Glutamatergic neuron (in vitro differentiated cells): Measurements from ENCODE around the gene NNAT. TPM values are rescaled to one million over a fixed set of nuclear protein-coding genes. Genes with fewer than 3 reads are reported as not detected.

Experiments used
- DNase-seq: peaks from one replicate; pipeline ENCODE4 v3.0.0; 2022
- H3K27ac Mint-ChIP-seq: one replicate; pipeline ENCODE4 v1.8.0; 2020; ENCODE audit warnings: mild to moderate bottlenecking, mixed read lengths, inconsistent platforms; ENCODE audit not compliant: unreplicated experiment
- H3K27me3 Mint-ChIP-seq: one replicate; pipeline ENCODE4 v1.8.0; 2020; ENCODE audit warnings: mild to moderate bottlenecking, moderate library complexity, mixed read lengths, inconsistent platforms; ENCODE audit not compliant: unreplicated experiment
- H3K36me3 Mint-ChIP-seq: one replicate; pipeline ENCODE4 v1.8.0; 2020; ENCODE audit warnings: mild to moderate bottlenecking, mixed read lengths, inconsistent platforms; ENCODE audit not compliant: unreplicated experiment
- H3K4me1 Mint-ChIP-seq: one replicate; pipeline ENCODE4 v1.8.0; 2020; ENCODE audit warnings: mild to moderate bottlenecking, low read depth, mixed read lengths, inconsistent platforms; ENCODE audit not compliant: unreplicated experiment
- H3K4me3 Mint-ChIP-seq: one replicate; pipeline ENCODE4 v1.8.0; 2020; ENCODE audit warnings: mild to moderate bottlenecking, mixed read lengths, inconsistent platforms; ENCODE audit not compliant: unreplicated experiment
- H3K9me3 Mint-ChIP-seq: one replicate; pipeline ENCODE4 v1.8.0; 2020; ENCODE audit warnings: mild to moderate bottlenecking, moderate library complexity, mixed read lengths, inconsistent platforms; ENCODE audit not compliant: unreplicated experiment
- total RNA-seq: library from RNA; stranded (reverse); fragmentation: NEBNext Ultra II Directional; extraction: Animal tissue kit (Norgen Biotek cat#: 25700); gene quantifications from one replicate; pipeline ENCODE4 v1.2.1, GENCODE V29; 2021; ENCODE audit not compliant: unreplicated experiment
- TF ChIP-seq, protein P1 (sequence below): fragments of 200-600 bp; sonication (generic); IDR thresholded peaks from one replicate; pipeline ENCODE4 v1.5.0; 2021; ENCODE audit not compliant: partially characterized antibody, unreplicated experiment

NNAT gene
- total RNA-seq, 1 donor from 2014 or later = 1,047 TPM

DNA sequence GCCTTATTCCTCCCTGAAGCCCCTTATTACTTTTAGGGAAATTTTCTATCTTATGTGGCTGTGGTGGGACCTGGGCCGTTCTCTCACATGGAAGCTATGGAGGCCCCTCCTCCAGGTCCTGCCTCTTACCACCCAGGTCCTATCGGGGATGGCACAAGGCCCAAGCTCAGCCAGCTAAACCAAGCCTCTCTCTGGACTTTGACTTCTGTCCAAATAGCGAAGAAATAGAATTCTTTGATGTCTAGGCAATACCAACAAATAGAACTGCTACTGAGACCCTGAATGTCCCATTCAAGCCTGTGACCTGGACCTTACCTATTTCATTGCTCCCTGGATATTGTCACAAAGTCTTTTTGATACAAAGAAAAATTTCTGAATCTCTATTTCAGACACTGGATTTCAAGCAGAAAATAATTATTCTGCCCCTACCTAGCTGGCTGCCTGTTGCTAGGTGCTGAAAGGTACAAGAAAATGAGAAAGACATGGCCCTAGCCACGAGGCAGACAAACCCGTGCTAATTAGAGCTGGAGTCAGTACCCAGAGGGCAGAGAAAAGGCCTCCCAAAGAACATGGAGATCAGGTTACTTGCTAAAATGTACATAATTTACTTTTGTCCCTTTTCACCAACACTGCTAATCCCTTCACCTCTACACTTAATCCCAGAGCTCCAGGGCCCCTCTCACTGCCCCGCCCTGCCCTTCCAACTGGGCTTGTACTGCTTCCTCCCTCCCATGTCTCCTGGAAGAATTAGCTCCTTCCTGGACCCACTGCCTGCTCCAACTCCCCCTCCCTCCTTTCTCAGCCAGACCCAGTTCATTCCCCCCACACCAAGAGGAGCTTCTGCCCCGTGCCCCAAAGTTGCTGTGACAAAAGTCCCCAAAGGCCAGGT, 15.5 kb upstream of the NNAT start:
- no peak overlapping the region for H3K27ac Mint-ChIP-seq
- no peak for DNase-seq

DNA sequence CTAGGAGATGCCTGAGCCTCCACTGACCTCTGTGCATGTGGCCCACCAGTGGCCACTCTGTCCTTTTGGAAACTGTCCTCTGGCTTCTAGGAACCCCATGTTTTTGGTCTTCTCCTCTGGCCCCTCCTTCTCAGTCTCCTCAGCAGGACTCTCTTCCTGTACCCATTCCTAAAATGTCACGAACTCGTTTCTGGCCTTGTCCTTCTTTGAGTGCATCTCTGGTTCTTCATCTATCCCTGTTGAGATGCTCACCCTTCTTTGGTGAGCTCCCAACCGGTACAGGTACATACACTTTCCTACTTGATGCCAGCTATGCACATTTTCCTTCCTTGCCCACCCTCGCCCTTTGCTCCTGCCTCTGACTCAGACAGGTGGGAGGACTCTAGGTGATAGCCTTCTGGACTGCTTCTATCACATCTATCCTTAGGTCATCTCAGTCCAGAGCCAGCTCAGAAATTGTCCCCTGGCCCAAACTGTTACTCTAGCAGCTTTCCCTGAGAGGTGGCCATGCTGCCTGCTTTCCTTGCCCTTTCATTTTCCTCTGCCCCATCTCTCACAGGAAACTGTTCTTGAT, 14.8 kb upstream of the NNAT start:
- H3K27me3 Mint-ChIP-seq = no peaks in the 10 kb centered on the region
- H3K36me3 Mint-ChIP-seq = no peaks in the 10 kb centered on the region
- TF ChIP-seq, protein P1, sequence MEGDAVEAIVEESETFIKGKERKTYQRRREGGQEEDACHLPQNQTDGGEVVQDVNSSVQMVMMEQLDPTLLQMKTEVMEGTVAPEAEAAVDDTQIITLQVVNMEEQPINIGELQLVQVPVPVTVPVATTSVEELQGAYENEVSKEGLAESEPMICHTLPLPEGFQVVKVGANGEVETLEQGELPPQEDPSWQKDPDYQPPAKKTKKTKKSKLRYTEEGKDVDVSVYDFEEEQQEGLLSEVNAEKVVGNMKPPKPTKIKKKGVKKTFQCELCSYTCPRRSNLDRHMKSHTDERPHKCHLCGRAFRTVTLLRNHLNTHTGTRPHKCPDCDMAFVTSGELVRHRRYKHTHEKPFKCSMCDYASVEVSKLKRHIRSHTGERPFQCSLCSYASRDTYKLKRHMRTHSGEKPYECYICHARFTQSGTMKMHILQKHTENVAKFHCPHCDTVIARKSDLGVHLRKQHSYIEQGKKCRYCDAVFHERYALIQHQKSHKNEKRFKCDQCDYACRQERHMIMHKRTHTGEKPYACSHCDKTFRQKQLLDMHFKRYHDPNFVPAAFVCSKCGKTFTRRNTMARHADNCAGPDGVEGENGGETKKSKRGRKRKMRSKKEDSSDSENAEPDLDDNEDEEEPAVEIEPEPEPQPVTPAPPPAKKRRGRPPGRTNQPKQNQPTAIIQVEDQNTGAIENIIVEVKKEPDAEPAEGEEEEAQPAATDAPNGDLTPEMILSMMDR = no peak
- H3K9me3 Mint-ChIP-seq = peaks cover 2% of the 10 kb centered on the region
- no peak overlapping the region for H3K27ac Mint-ChIP-seq
- H3K4me3 Mint-ChIP-seq = no peak overlapping the region
- no peak for DNase-seq
- peaks cover 6% of the 10 kb centered on the region for H3K4me1 Mint-ChIP-seq

More for the DNA sequence above, 15.5 kb upstream of the NNAT start:
- Mint-ChIP-seq H3K9me3 (peaks cover 2% of the 10 kb centered on the region), H3K36me3 (no peaks in the 10 kb centered on the region), H3K4me3 (no peak overlapping the region), H3K4me1 (peaks cover 6% of the 10 kb centered on the region), H3K27me3 (no peaks in the 10 kb centered on the region)
- TF ChIP-seq, protein P1 = no peak

DNA sequence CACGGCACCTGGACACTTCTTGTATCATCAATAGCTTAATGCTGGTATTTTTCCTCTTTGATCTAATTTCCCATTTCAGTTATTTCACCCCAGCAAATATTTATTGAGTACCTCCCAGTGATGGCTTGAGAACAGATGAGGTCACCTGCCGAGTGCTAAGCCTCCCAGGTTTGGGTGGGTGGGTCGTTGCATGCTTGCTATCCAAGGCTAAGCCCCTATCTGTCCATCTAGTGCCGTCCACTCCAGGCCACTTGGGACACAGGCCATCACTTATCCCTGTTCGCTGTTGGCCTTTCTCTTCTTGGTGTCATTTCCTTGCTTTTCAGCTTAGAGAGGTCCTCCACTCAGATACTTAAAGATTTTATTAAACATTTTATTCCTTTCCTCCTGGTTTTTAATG, 10.8 kb upstream of the NNAT start:
- no peak overlapping the region for H3K27ac Mint-ChIP-seq
- H3K36me3 Mint-ChIP-seq = no peaks in the 10 kb centered on the region
- no peak overlapping the region for H3K4me3 Mint-ChIP-seq
- TF ChIP-seq, protein P1 = no peak
- no peaks in the 10 kb centered on the region for H3K27me3 Mint-ChIP-seq
- H3K4me1 Mint-ChIP-seq = peaks cover 17% of the 10 kb centered on the region
- peaks cover 3% of the 10 kb centered on the region for H3K9me3 Mint-ChIP-seq
- no peak for DNase-seq

DNA sequence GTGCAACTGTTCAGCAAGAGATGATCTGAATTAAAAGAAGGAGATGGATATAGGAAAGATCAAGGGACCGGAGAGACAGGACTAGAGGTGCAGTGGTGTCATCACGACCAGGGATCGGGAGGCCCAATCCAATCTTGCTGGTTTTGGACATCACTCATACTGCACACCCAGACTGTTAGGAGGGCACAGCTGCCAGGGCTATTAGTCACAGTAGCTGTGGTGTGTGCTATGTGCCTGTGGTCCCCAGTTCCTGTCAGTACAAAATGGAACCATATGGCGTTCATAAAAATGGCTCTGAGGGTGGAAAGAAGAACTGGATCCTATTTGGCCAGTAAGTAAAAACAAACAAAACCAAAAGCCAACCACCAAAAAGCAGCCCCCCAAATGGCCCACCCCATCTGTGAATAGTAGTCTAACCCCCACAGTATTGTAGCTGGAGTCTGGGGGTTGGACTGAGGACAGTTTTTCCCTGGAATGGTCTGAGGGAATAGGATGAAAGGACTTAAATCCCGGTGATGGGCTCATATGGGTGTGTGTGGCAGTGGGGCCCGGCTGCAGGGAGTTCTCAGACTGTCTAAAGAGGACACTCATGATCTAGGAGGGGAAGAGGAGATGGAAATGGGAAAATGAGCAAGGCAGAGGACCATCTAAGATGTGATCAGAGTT, 9.3 kb upstream of the NNAT start:
- no peaks in the 10 kb centered on the region for H3K36me3 Mint-ChIP-seq
- no peak for DNase-seq
- no peak overlapping the region for H3K27ac Mint-ChIP-seq
- peak overlapping the region; percentile 43 for H3K4me3 Mint-ChIP-seq
- H3K9me3 Mint-ChIP-seq = peaks cover 7% of the 10 kb centered on the region
- H3K4me1 Mint-ChIP-seq = peaks cover 27% of the 10 kb centered on the region
- H3K27me3 Mint-ChIP-seq = no peaks in the 10 kb centered on the region
- TF ChIP-seq, protein P1 = no peak
